HG02840 (cell line): ENCODE results near the gene ASGR2.
"Not testable (repeated sequence)": the region's sequence is repeated elsewhere in the genome, so short reads cannot be mapped to it uniquely, and the experiment has no call there.

ENCODE experiments used
- ATAC-seq: cut with Tn5 transposase; IDR thresholded peaks from one replicate; pipeline ENCODE4 v1.9.1; 2021; ENCODE audit warnings: mild to moderate bottlenecking, moderate library complexity, moderate number of reproducible peaks; ENCODE audit not compliant: unreplicated experiment, low FRiP score

ASGR2 gene

DNA sequence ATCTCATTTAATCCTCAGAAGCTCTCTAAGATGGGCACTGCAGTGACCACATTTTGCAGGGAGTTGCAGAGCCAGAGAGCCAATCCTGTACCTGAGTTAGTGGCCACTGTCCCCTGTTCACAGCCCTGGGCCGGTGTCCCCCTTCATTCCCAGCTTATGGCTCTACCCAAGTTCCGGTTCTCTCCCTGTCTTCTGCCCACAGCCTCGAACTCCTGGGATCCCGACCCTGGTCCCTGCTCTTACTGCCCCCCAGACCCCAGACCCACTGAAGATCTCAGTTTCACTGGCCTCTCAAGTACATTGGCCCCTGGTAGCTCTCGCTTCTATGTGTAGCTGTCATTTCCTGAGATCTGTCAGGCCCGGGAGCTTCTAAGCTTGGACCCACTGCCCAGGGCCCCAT is 12.2 kb downstream of the ASGR2 start:
- ATAC-seq, result no peak

DNA sequence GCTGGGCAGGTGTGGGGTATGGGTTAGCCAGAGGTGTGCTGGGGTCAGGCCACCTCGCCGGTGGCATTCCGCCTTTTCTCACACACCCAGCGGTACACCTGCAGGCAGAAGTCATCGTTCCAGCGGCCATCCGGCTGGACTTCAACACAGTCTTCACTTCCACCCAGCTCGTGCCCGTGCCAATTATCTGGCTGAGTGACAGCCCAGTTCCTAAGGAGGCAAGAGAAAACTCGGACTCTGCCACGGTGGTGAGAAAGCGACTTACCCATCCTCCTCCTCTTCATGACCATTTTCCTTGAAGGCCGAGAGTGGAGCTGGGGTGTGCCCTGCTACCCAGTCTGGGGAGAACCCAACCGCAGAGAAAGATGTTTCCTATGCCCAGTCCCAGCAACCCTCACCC is 13.1 kb downstream of the ASGR2 start:
- ATAC-seq, result no peak

DNA sequence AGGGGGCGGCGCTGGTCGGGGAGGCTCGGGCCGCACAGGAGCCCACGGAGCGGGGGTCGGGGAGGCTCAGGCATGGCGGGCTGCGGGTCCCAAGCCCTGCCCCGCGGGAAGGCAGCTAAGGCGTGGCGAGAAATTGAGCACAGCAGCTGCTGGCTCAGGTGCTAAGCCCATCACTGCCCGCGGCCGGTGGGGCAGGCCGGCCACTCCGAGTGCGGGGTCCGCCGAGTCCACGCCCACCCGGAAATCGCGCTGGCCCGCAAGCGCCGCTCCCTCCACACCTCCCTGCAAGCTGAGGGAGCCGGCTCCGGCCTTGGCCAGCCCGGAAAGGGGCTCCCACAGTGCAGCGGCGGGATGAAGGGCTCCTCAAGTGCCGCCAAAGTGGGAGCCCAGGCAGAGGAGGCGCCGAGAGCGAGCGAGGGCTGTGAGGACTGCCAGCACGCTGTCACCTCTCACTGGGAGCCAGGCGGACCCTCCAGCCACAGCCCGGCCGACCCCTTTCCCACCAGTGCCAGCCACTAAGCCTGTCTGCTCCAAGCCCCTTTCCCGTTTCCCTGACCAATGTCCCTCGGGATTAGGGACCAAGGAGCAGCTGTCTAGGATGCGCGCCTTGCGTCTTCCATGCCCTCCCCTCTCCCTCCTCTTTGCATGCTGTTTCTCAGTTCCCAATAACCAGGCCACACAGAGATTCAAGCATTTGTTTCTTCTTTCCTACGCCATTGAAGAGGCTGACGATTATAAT is 13.8 kb downstream of the ASGR2 start:
- ATAC-seq, result not testable (repeated sequence)

DNA sequence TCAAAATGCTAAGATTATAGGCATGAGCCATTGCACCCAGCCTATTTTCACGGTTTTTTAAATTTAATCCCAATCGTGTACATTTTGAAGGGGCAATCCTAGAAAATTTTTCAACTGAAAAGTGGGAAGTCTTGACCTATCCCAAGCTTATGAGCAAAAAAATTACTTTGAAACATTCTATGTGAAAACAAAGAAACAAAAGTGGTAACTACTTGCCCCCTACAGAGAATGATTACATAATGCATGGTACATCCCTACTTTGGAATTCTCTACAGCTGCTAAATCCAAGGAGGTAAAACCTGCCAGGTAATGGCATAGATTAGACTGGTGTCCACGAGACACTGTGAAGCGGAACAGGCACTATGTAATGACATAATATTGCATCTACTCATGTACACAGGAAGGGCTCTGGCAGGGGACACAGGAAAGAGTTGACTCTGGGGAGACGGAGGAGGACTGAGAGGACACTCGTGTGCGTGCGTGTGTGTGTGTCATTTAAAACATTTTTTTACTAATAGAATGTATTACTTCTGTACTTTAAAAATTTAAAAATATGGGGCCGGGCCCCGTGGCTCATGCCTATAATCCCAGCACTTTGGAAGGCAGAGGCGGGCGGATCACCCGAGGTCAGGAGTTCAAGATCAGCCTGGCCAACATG is 15.7 kb downstream of the ASGR2 start:
- ATAC-seq, result no peak

DNA sequence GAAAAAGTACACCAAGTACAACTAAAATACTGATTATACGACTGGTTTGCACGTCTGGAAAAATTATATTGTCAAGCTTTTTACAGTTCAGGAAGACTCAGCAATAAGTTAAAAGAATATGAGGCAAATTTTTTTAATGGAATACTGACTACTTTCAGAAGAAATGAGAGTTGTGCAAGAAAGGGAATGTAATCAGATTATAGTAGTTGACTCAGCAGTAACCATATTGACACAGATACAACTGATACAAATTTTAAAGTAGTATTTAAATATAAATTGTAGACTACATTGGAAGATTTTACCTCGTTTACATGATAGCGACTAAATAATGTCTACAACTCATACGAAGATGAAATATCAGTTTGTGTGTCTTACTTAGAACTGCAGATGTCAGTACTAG is 16.7 kb downstream of the ASGR2 start:
- ATAC-seq, result no peak

DNA sequence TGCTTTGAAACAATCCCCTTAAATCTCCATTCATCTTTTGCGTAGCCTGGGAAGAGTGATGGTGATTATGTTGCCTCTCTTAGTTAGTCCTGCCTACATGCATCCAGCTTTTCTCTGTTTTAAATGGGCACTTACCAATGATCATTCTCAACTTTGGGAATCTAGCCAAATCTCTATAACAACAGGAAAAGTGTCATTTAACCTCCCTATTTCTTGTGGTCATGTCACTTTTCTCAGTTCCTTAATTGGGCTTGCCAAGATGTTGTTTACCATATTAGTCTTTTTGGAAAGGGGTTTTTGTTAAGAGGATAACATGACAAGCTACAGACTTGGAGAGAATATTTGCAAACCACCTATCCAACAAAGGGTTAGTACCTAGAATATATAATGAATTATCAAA is 19.0 kb downstream of the ASGR2 start:
- ATAC-seq, result no peak

DNA sequence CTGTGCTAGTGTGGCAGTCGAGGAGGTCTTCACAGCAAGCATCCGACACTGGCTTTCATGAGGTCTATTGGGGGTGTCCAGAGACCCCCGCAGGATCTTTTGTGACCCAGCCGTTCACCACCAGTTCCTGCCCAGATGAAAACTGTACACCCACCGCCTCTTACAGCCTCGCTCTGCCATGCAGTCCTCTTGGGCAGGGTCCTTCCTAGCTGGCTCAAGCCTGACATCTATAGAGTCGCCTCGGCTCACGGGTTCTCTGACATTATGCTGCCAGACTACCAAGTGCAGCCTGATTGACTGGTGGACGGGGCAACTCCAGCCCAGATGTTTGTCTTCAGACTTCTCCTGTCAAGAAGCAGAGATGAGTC is 20.0 kb downstream of the ASGR2 start:
- no peak for ATAC-seq

DNA sequence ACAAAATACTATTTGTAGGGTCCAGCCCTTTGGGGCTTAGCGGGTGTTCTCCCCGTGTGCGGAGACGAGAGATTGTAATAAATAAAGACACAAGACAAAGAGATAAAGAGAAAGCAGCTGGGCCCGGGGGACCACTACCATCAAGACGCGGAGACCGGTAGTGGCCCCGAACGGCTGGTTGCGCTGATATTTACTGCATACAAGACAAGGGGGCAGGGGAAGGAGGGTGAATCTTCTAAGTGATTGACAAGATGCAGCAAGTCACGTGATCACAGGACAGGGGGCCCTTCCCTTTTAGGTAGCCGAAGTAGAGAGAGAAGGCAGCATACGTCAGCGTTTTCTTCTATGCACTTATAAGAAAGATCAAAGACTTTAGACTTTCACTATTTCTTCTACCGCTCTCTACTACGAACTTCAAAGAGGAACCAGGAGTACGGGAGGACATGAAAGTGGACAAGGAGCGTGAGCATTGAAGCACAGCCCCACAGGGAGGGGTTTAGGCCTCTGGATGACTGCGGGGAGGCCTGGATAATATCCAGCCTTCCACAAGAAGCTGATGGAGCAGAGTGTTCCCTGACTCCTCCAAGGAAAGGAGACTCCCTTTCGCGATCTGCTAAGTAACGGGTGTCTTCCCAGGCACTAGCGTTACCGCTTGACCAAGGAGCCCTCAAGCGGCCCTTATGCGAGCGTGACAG is 23.2 kb downstream of the ASGR2 start:
- ATAC-seq, result not testable (repeated sequence)

DNA sequence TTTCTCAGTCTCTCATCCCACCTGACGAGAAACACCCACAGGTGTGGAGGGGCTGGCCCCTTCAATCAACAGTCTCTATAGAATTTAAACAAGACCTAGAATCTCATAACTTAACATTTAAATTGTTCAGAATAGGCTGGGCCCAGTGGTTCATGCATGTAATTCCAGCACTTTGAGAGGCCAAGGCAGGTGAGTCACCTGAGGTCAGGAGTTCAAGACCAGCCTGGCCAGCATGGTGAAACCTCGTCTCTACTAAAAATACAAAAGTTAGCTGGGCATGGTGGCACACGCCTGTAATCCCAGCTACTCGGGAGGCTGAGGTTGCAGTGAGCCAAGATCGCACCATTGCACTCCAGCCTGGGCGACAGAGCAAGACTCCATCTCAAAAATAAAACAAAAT is 25.1 kb downstream of the ASGR2 start:
- not testable (repeated sequence) for ATAC-seq

DNA sequence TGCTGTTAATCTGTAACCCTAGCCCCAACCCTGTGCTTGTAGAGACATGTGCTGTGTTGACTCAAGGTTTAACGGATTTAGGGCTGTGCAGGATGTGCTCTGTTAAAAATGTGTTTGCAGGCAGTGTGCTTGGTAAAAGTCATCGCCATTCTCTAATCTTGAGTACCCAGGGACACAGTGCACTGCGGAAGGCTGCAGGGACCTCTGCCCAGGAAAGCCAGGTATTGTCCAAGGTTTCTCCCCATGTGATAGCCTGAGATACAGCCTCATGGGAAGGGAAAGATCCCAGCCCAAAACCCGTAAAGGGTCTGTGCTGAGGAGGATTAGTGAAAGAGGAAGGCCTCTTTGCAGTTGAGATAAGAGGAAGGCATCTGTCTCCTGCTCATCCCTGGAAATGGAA is 26.2 kb downstream of the ASGR2 start:
- ATAC-seq, result not testable (repeated sequence)

DNA sequence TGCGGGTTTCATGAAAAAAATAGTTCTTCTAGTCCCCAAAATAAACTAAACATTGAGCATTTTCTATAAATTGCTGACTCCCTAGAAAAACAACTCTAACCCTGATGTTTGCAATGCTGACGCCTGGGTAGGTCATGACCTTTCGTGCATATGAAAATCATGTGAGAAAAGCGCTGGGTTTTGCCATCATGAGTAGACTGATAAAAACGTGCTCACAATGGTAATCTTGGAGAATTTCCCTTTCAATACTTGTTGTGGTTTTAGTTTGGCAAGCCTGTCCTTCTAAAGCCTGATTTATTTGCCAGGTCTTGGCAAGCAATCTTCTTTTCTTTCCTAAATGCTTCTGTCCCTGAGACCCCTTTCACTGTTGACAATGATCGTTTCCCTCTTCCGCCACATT is 30.5 kb downstream of the ASGR2 start:
- no peak for ATAC-seq

DNA sequence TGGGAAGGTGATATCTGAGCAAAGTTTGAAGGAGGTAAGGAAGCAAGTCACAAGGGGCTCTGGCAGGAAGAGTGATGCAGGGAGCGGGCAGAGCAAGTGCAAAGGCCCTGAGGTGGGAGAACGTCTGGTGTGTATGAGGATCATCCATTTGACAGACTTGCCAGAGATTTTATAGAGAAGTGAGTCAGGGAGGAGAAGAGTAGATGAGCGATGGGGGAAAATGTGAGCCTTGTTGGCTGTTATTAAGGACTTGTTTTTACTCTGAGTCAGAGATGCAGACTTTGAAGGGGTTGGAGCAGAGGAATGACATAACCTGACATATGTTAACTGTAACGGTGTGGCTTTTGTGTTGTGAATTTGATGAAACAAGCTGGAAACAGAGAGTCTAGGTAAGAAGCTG is 31.0 kb downstream of the ASGR2 start:
- no peak for ATAC-seq

DNA sequence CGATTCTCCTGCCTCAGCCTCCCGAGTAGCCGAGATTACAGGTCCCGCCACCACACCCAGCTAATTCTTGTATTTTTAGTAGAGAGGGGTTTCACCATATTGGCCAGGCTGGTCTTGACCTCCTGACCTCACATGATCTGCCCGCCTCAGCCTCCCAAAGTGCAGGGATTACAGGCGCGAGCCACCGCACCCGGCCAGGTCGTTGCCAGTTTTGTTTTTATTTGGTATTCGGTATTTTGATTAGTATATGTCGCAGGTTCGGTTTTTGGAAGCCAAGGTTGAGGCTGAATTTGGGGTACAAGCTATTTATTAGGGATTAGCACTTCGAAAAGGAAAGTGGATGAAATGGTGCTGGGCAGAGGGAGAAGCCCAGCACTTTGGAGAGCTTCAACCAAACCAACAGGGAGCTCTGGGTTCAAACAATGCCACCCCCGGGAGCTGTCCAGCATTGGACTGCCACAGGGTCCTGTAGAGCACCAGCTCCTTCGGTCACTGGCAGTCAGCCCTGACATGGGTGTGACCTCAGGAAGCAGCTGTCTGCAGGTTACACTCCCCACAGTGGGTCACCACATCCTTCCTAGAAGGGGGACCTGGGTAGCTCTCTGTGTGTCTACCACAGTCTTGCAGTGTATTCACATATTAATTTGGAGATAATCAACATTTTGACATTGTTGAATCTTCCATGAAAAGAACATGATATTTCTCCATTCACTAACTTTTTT is 33.1 kb downstream of the ASGR2 start:
- ATAC-seq, result no peak

DNA sequence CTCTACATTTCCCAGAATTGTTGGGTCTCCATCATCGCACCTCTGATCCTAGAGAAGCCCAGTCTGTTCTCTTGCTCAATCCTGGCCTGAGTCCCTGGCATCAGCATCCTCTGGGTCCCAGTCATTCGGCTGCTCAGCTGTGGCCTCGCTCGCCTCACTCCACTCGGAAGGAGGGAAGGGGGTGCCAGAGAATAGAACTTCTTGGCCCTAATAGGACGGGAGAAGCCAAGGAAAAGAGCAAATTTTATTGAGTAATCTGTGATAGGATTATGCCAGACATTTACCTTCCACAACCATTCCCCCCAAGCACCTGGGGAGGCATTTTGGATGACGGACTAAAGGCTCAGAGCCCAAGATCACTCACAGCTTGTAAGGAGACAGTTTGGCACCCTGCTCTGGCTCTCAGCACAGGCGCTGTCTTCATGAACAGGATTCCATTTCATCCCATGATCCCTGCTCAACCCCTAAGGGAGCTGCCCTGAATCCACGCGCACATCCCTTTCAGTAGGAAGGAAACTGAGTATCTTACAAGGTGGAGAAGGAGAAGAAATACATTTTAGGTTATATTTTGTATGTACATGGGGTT is 34.1 kb downstream of the ASGR2 start:
- ATAC-seq, result no peak

DNA sequence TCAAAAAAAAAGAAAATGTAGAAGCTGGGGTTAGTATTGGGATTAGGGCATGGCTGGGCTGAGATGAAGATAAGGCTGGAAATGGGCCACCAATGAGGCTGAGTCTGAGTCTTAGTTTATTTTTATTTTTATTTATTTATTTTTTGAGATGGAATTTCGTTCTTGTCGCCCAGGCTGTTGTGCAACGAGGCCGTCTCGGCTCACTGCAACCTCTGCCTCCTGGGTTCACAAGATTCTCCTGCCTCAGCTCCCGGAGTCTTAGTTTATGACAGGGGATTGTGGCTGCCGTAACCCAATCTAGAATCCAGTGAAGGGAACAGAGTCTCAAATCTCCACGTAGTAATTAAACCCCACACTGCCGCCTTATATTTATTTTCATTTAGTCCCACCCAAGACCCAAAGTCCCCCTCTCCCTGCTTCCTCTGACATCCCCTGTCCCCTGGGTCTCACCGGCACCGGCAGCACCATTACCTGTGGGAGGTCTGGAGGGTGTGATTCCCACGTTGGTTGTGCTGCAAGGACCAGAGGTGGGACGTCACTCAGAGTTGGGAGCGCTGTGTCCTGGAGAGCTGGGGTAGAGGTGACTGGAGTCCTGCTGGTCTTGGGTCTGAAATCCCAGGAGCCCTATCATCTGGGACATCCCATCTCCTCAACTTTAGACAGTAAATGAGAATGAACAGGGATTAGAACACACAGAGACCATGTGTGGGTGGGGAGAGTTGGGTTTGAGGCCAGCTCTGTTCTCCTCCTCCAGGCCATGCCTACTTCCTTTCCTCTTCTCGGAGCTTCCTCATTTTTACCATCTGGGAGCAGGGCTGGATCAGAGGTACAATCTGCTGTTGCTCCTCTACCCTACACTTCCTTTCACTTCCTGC is 34.8 kb downstream of the ASGR2 start, which contains the start of gene CLEC10A:
CLEC10A (minus strand) TSS at position 671 of the 875 bp plus-strand sequence. CDS start 1,439 bp downstream, outside the sequence.
- no peak for ATAC-seq

DNA sequence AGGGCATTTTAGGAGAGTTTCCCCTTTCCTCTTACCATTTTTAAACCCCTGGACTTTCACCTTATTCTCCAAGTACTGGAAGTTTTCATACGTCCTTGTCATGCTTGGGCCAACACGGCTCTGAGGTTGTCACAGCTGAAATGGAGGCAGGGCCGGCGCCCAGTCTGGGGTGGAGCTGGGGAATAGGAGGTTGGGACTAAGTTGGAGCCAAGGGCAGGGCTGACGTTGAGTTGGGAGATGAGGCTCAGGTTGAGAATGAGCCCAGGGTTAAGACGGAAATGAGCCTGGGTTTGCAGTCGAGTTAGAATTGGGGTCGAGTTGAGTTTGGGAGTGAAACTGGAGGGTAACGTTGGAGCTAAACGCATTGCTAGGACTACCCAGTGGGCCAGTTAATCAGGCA is 35.9 kb downstream of the ASGR2 start:
- no peak for ATAC-seq

DNA sequence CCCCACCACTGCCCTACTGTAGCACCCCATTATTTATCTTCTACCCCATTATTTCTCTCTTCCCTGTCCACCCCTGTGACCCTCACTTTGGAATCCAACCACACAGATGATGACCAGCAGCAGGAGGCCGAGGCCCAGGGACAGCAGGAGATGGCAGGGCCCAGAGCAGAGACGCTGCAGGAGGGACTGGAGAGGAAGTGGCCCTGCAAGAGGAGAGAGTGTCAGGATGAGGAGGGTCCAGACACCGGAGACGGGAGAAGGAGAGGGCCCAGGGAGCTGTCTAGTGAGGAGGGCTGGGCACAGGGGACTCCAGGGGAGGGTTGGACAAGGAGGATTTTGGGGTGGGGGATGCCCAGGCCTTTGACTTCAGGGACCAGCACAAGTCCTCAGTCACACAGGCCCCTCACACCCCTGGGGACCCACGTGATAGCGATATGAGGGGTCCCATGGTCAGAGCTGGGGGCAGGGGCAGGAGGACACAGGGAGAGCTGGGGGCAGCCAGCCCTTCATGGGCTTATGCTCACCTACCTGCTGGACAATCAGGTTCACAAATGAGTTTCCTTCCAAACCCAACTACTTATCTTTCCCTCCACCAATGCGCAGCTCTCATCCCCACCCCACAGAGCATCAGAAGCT is 36.6 kb downstream of the ASGR2 start:
- ATAC-seq, result no peak

DNA sequence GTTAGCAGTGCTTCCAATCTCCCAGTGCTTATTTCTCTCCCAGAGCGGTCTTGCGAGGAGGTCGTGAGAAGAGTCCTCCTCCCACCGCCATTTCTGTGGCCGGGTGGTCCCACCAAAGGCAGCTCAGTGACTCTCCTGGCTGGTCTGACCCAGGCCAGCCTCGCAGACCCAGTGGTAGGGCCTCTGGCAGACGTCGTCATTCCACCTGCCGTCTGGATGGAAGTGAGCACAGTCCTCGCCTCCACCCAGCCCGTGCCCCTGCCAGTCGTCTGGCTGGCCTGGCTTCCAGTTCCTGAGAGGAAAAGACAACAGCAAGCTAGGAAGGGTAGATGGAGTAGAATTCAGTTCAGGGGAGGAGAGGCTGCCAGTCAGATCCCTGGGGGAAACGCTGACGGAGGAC is 39.7 kb downstream of the ASGR2 start:
- no peak for ATAC-seq

DNA sequence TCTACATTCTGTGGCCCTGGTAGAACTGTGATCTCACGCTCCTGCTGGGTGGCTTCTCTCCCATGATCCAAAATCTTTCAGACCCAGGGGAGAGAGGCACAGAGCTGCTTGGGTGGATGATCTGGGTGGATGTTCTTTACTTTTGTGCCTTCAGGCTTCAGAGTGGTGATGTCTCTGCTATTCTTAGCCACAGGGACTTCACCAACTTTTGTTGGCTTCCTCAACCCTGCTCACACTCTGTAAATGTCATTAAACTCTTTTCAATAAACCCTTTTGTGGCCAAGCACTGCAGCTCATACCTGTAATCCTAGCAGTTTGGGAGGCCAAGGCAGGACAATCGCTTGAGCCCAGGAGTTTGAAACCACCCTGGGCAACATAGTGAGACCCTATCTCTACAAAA is 42.2 kb downstream of the ASGR2 start:
- ATAC-seq, result no peak
